B cell (primary cell): ENCODE measurements around the gene ATP12A. TPM values are rescaled to one million over a fixed set of nuclear protein-coding genes. Genes with fewer than 3 reads are reported as not detected.
"Not testable (repeated sequence)": the region's sequence is repeated elsewhere in the genome, so short reads cannot be mapped to it uniquely, and the experiment has no call there.

Experiments
- ATAC-seq: fragments of 200-7000 bp; cut with Tn5 transposase; one replicate; pipeline ENCODE4 v1.10.0; 2021; ENCODE audit warnings: low read depth, mild to moderate bottlenecking, moderate number of reproducible peaks, moderate library complexity
- CTCF ChIA-PET: fragments of 350-600 bp; sonication (Branson Sonifier 250); formaldehyde crosslinking; loops from one replicate; lab custom pipeline; 2021; ENCODE audit warnings: antibody characterized with exemption, inconsistent platforms; lab: Charles Lee
- POLR2A ChIA-PET: fragments of 350-600 bp; sonication (Branson Sonifier 250); formaldehyde crosslinking; loops from one replicate; lab custom pipeline; 2021; ENCODE audit warnings: antibody characterized with exemption; lab: Charles Lee
- DNase-seq: peaks from one replicate; pipeline ENCODE4 v3.0.0; 2013
- H2AFZ ChIP-seq: 2 replicates; pipeline ENCODE4 v1.6.1; 2012; ENCODE audit warnings: mild to moderate bottlenecking, low read depth, low read length; ENCODE audit not compliant: insufficient read depth, poor library complexity, severe bottlenecking
- H3K27ac ChIP-seq, 2 donors: 1 replicate in 1 of 2; 2 replicates in 1 of 2; pipeline ENCODE4 v1.5.1; 2012 to 2013; ENCODE audit warnings: low read length in 2 of 2, mild to moderate bottlenecking in 2 of 2, moderate library complexity in 1 of 2
- H3K27me3 ChIP-seq, 4 experiments: fragments of 200-600 bp in 1 of 4; sonication (generic) in 1 of 4; replicated peaks in 1 of 4; 1 replicate in 2 of 4; 2 replicates in 2 of 4; pipeline versions ENCODE4 v1.6.1 to v1.7.0; 2013 to 2016; ENCODE audit warnings: low read length in 3 of 4, mild to moderate bottlenecking in 2 of 4, mixed read lengths in 1 of 4, moderate library complexity in 1 of 4; ENCODE audit not compliant: insufficient read depth in 4 of 4, control insufficient read depth in 3 of 4; ENCODE audit errors: control extremely low read depth in 1 of 4
- H3K36me3 ChIP-seq, 2 experiments: replicated peaks in 1 of 2; 1 replicate in 1 of 2; 2 replicates in 1 of 2; pipeline versions ENCODE4 v1.6.1 to v1.7.1; 2013; ENCODE audit warnings: low read length in 1 of 2; ENCODE audit not compliant: insufficient read depth in 2 of 2, control insufficient read depth in 1 of 2; ENCODE audit errors: control extremely low read depth in 1 of 2, extremely low read depth in 1 of 2
- H3K4me1 ChIP-seq, 2 donors: fragments of 200-600 bp in 1 of 2; sonication (generic) in 1 of 2; 1 replicate in 1 of 2; 2 replicates in 1 of 2; pipeline versions ENCODE4 v1.5.1 to v1.6.1; 2013 to 2017; ENCODE audit warnings: low read length in 2 of 2; ENCODE audit not compliant: control insufficient read depth in 2 of 2, insufficient read depth in 2 of 2
- H3K4me2 ChIP-seq: replicated peaks from 2 replicates; pipeline ENCODE3; 2012; ENCODE audit warnings: mild to moderate bottlenecking, low read depth, low read length; ENCODE audit not compliant: poor library complexity, severe bottlenecking
- H3K4me3 ChIP-seq, 5 experiments: fragments of 200-600 bp in 1 of 5; sonication (generic) in 1 of 5; 1 replicate in 3 of 5; 2 replicates in 2 of 5; pipeline versions ENCODE4 v1.5.1 to v1.7.0; 2011 to 2016; ENCODE audit warnings: low read length in 4 of 5, mild to moderate bottlenecking in 4 of 5, low read depth in 2 of 5, control low read depth in 1 of 5, moderate library complexity in 1 of 5; ENCODE audit not compliant: insufficient read depth in 1 of 5; ENCODE audit errors: control extremely low read depth in 1 of 5, extremely low read depth in 1 of 5
- H3K79me2 ChIP-seq: fragments of 200-600 bp; sonication (generic); one replicate; pipeline ENCODE4 v1.6.0; 2016; ENCODE audit warnings: low read length; ENCODE audit not compliant: control insufficient read depth, insufficient read depth
- H3K9ac ChIP-seq: fragments of 200-600 bp; sonication (generic); 2 replicates; pipeline ENCODE4 v1.6.1; 2017; ENCODE audit warnings: mild to moderate bottlenecking, low read length, moderate library complexity
- H3K9me3 ChIP-seq, 3 donors: one replicate each; pipeline versions ENCODE4 v1.6.1 to v1.7.1; 2013; ENCODE audit warnings: low read length in 2 of 3; ENCODE audit not compliant: control insufficient read depth in 2 of 3, insufficient read depth in 1 of 3; ENCODE audit errors: control extremely low read depth in 1 of 3
- H4K20me1 ChIP-seq: 2 replicates; pipeline ENCODE4 v1.6.0; 2012; ENCODE audit warnings: mild to moderate bottlenecking, low read length; ENCODE audit not compliant: insufficient read depth, control insufficient read depth, poor library complexity, severe bottlenecking
- H3K27ac Mint-ChIP-seq: one replicate; pipeline ENCODE4 v1.8.0; 2021; ENCODE audit warnings: mixed read lengths
- H3K27me3 Mint-ChIP-seq: one replicate; pipeline ENCODE4 v1.8.0; 2021; ENCODE audit warnings: mixed read lengths
- H3K4me1 Mint-ChIP-seq: one replicate; pipeline ENCODE4 v1.8.0; 2021; ENCODE audit warnings: mixed read lengths
- H3K4me3 Mint-ChIP-seq: one replicate; pipeline ENCODE4 v1.8.0; 2021; ENCODE audit warnings: mixed read lengths
- H3K9me3 Mint-ChIP-seq: one replicate; pipeline ENCODE4 v1.8.0; 2022; ENCODE audit warnings: mixed read lengths; ENCODE audit not compliant: insufficient read depth
- EZH2 ChIP-seq: IDR thresholded peaks from 2 replicates; pipeline ENCODE4 v1.6.1; 2012; ENCODE audit warnings: borderline replicate concordance, low read depth, mild to moderate bottlenecking, moderate library complexity, low read length; ENCODE audit not compliant: insufficient read depth, poor library complexity, severe bottlenecking
- WGBS: methylation state at CpG from one replicate; pipeline ENCODE4 v1.1.5; 2013; ENCODE audit warnings: missing lambda C conversion rate; ENCODE audit not compliant: insufficient coverage; 5-methylcytosine and 5-hydroxymethylcytosine counted together
- intact Hi-C: fragments of 100-400 bp; cut with micrococcal nuclease; formaldehyde crosslinking; loops from one replicate; pipeline ENCODE4 v1.10.0; 2022
- polyA plus RNA-seq: library from polyadenylated mRNA; depleted of rRNA; stranded (reverse); fragments of >200 nt; gene quantifications from 2 replicates; pipeline ENCODE4 v1.2.3, GENCODE V29; 2012
- total RNA-seq, 2 donors: library from RNA; stranded (reverse); fragments of 120-200 nt in 1 of 2; gene quantifications; 1 replicate in 1 of 2; 2 replicates in 1 of 2; pipeline versions ENCODE4 v1.2.3 to v1.2.4, GENCODE V29; 2013 to 2022
- TF ChIP-seq, protein P1 (sequence below): fragments of 200-600 bp; IDR thresholded peaks from one replicate; pipeline ENCODE4 v1.8.0; 2022; ENCODE audit warnings: antibody characterized with exemption, mild to moderate bottlenecking

ATP12A gene
- total and polyA plus RNA-seq, 2 donors (not counting 1 experiment from before 2014, with no cell fraction given), result not detected

DNA sequence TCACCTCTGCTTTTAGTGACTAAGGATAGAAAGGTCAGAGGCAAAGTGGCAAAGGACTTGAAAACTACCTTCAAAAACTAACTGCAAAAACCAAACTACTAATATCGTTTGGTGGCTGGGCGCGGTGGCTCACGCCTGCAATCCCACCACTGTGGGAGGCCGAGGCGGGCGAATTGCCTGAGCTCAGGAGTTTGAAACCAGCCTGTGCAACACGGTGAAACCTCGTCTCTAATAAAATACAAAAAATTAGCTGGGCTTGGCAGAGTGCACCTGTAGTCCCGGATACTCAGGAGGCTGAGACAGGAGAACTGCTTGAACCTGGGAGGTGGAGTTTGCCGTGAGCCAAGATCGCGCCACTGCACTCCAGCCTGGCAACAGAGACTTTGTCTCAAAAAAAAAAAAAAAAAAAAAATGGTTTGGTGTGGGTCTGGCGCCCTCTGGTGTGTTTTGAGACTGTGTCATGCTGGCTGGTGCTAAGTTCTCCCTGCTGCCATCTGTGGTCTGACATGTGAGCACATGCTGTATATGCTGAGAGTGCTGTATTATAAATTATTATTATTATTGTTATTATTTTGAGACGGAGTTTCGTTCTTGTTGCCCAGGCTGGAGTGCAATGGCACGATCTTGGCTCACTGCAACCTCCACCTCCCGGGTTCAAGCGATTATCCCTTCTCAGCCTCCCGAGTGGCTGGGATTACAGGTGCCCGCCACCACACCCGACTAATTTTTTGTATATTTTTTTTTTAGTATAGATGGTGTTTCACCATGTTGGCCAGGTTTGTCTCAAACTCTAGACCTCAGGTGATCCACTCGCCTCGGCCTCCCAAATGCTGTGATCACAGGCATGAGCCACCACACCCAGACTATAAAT lies 47.8 kb downstream of the ATP12A start:
- intact Hi-C loops, result loop anchor here (5.0 kb wide), 1 partner anchor 36 kb away; no protein-coding TSS in a partner anchor
- H2AFZ ChIP-seq, result no peak overlapping the region
- CTCF ChIA-PET, result interaction anchor here (0.7 to 1.6 kb wide), 4 partner anchors 34 to 147 kb away, joined by 3 to 6 read pairs (median 4); no protein-coding TSS in a partner anchor
- peaks cover 0 to 3% of the 10 kb centered on the region in 2 donors for H3K4me1 ChIP-seq
- no peak overlapping the region for H3K27ac ChIP-seq
- no peak overlapping the region for H3K27ac Mint-ChIP-seq
- no peak overlapping the region for H3K9ac ChIP-seq
- DNase-seq (peak; percentile 71), ATAC-seq (peak; percentile 88)
- POLR2A ChIA-PET, result no interaction called here
- H3K9me3 Mint-ChIP-seq, result peaks cover 12% of the 10 kb centered on the region
- H3K4me3 ChIP-seq, result no peak overlapping the region
- H4K20me1 ChIP-seq, result no peaks in the 10 kb centered on the region
- H3K27me3 ChIP-seq, result no peaks in the 10 kb centered on the region
- no peak overlapping the region for H3K4me2 ChIP-seq
- peaks cover 8% of the 10 kb centered on the region for H3K4me1 Mint-ChIP-seq
- peaks cover 12% of the 10 kb centered on the region for H3K27me3 Mint-ChIP-seq
- no peak overlapping the region for H3K4me3 Mint-ChIP-seq
- no peaks in the 10 kb centered on the region for H3K36me3 ChIP-seq
- 64% methylated on average over 10 of the region's 24 CpGs for WGBS
- no peak for TF ChIP-seq EZH2
- TF ChIP-seq, protein P1, sequence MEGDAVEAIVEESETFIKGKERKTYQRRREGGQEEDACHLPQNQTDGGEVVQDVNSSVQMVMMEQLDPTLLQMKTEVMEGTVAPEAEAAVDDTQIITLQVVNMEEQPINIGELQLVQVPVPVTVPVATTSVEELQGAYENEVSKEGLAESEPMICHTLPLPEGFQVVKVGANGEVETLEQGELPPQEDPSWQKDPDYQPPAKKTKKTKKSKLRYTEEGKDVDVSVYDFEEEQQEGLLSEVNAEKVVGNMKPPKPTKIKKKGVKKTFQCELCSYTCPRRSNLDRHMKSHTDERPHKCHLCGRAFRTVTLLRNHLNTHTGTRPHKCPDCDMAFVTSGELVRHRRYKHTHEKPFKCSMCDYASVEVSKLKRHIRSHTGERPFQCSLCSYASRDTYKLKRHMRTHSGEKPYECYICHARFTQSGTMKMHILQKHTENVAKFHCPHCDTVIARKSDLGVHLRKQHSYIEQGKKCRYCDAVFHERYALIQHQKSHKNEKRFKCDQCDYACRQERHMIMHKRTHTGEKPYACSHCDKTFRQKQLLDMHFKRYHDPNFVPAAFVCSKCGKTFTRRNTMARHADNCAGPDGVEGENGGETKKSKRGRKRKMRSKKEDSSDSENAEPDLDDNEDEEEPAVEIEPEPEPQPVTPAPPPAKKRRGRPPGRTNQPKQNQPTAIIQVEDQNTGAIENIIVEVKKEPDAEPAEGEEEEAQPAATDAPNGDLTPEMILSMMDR, result peak; percentile 69
- peaks cover 0 to 2% (median 1%) of the 10 kb centered on the region in 3 donors for H3K9me3 ChIP-seq
- no peaks in the 10 kb centered on the region for H3K79me2 ChIP-seq

- H3K27ac Mint-ChIP-seq, POLR2A ChIA-PET: not testable (repeated sequence)
These were observed 50.8 kb downstream of the ATP12A start for GRCh38 chr13:24730873-24731567.

More at GRCh38 chr13:24730873-24731567, 50.8 kb downstream of the ATP12A start:
- H3K9me3 ChIP-seq, CTCF ChIA-PET, intact Hi-C loops, DNase-seq, H3K9ac ChIP-seq, H2AFZ ChIP-seq, H4K20me1 ChIP-seq, H3K36me3 ChIP-seq, H3K4me1 Mint-ChIP-seq, H3K27me3 Mint-ChIP-seq, ATAC-seq, H3K4me2 ChIP-seq, H3K4me3 ChIP-seq, H3K4me1 ChIP-seq, H3K79me2 ChIP-seq, H3K27me3 ChIP-seq, H3K27ac ChIP-seq: not testable (repeated sequence)
- H3K4me3 Mint-ChIP-seq, result peak overlapping the region; percentile 24
- peaks cover 12% of the 10 kb centered on the region for H3K9me3 Mint-ChIP-seq
- WGBS, result 50% methylated on average over 3 of the region's 4 CpGs
